HCT116 (cell line): Measurements from ENCODE around the gene LASP1. TPM values are rescaled to one million over a fixed set of nuclear protein-coding genes. Genes with fewer than 3 reads are reported as not detected.

Source experiments
- ATAC-seq: fragments of 200-7000 bp; cut with Tn5 transposase; 2 replicates; pipeline ENCODE4 v1.9.1; 2020; ENCODE audit warnings: mild to moderate bottlenecking, moderate library complexity
- BruUV-seq: library from RNA; stranded (reverse); fragments of 400-500 nt; replicated peaks from 2 replicates; lab custom pipeline; 2021; lab: Mats Ljungman, UMichigan
- CTCF ChIA-PET: fragments of 300-600 bp; sonication (Branson Sonifier 250); formaldehyde crosslinking; loops from one replicate; lab custom pipeline; 2021; ENCODE audit warnings: antibody characterized with exemption; lab: Charles Lee
- POLR2A ChIA-PET: fragments of 300-600, 350-600 bp; sonication (Branson Sonifier 250); formaldehyde crosslinking; loops from one replicate; lab custom pipeline; 2021; ENCODE audit warnings: antibody characterized with exemption; lab: Charles Lee
- RAD21 ChIA-PET, 2 experiments: fragments of 300-600 bp; sonication (Branson Sonifier 250); formaldehyde crosslinking; loops; one replicate each; lab custom pipeline; 2023; ENCODE audit warnings: low total read pairs in 2 of 2; ENCODE audit not compliant: uncharacterized antibody in 2 of 2, unreplicated experiment in 2 of 2, low non-redundant PET in 1 of 2; lab: Charles Lee
- DNase-seq: peaks from one replicate; pipeline ENCODE4 v3.0.0-alpha.2; 2010; ENCODE audit warnings: low read depth, low spot score
- H2AFZ ChIP-seq: fragments of 200-600 bp; shearing (Covaris generic), sonication (generic); 2 replicates; pipeline ENCODE4 v1.6.1; 2017; ENCODE audit warnings: low read depth, mixed run types, mixed read lengths, antibody characterized with exemption, low read length; ENCODE audit not compliant: poor library complexity, severe bottlenecking
- H3K27ac ChIP-seq: 2 replicates; pipeline ENCODE4 v1.5.1; 2012; ENCODE audit warnings: low read depth, low read length
- H3K27me3 ChIP-seq: fragments of 200-600 bp; sonication (generic); 2 replicates; pipeline ENCODE4 v1.6.1; 2016; ENCODE audit warnings: mixed run types, low read length, mixed read lengths; ENCODE audit not compliant: insufficient read depth
- H3K36me3 ChIP-seq, 2 experiments: fragments of 200-500 bp in 1 of 2; fragments of 200-600 bp in 1 of 2; sonication (Bioruptor generic) in 1 of 2; sonication (generic) in 1 of 2; 2 replicates each; pipeline versions ENCODE4 v1.5.1 to v1.6.1; 2014 to 2016; ENCODE audit warnings: low read length in 2 of 2, inconsistent platforms in 1 of 2, mixed read lengths in 1 of 2, mixed run types in 1 of 2; ENCODE audit not compliant: insufficient read depth in 2 of 2, control insufficient read depth in 1 of 2
- H3K4me1 ChIP-seq, 2 experiments: fragments of 200-600 bp in 1 of 2; sonication (generic) in 1 of 2; 2 replicates each; pipeline versions ENCODE4 v1.5.1 to v1.6.1; 2012 to 2017; ENCODE audit warnings: low read length in 2 of 2, inconsistent platforms in 1 of 2, mild to moderate bottlenecking in 1 of 2, mixed read lengths in 1 of 2, mixed run types in 1 of 2, moderate library complexity in 1 of 2; ENCODE audit not compliant: insufficient read depth in 2 of 2, control insufficient read depth in 1 of 2
- H3K4me2 ChIP-seq: fragments of 200-600 bp; sonication (generic); 2 replicates; pipeline ENCODE4 v1.6.1; 2017; ENCODE audit warnings: mixed run types, low read length, mixed read lengths
- H3K4me3 ChIP-seq, 2 experiments: fragments of 200-600 bp in 1 of 2; sonication (generic) in 1 of 2; replicated peaks in 1 of 2; 2 replicates each; pipeline ENCODE4 v1.5.1; 2011 to 2016; ENCODE audit warnings: low read length in 2 of 2, control low read depth in 1 of 2, low read depth in 1 of 2, mild to moderate bottlenecking in 1 of 2, mixed read lengths in 1 of 2, mixed run types in 1 of 2
- H3K79me2 ChIP-seq: fragments of 200-600 bp; sonication (generic); 2 replicates; pipeline ENCODE4 v1.6.1; 2017; ENCODE audit warnings: mild to moderate bottlenecking, mixed run types, low read length, moderate library complexity, mixed read lengths; ENCODE audit not compliant: insufficient read depth
- H3K9ac ChIP-seq: fragments of 200-600 bp; sonication (generic); 2 replicates; pipeline ENCODE4 v1.6.1; 2016; ENCODE audit warnings: low read length, mixed read lengths
- H3K9me2 ChIP-seq: fragments of 200-600 bp; sonication (generic), shearing (Covaris generic); 2 replicates; pipeline ENCODE4 v1.6.1; 2017; ENCODE audit warnings: mixed run types, mild to moderate bottlenecking, moderate library complexity; ENCODE audit not compliant: insufficient read depth
- H3K9me3 ChIP-seq, 2 experiments: fragments of 200-500 bp in 1 of 2; fragments of 200-600 bp in 1 of 2; sonication (Bioruptor generic) in 1 of 2; sonication (generic) in 1 of 2; 2 replicates each; pipeline ENCODE4 v1.6.1; 2014 to 2017; ENCODE audit warnings: low read length in 2 of 2, mixed read lengths in 2 of 2, inconsistent platforms in 1 of 2, low read depth in 1 of 2, mild to moderate bottlenecking in 1 of 2, mixed run types in 1 of 2, moderate library complexity in 1 of 2; ENCODE audit not compliant: control insufficient read depth in 1 of 2, insufficient read depth in 1 of 2
- H4K20me1 ChIP-seq: fragments of 200-600 bp; sonication (generic), shearing (Covaris generic); 2 replicates; pipeline ENCODE4 v1.6.1; 2017; ENCODE audit warnings: mixed run types, mild to moderate bottlenecking, moderate library complexity; ENCODE audit not compliant: insufficient read depth
- CEBPB ChIP-seq: IDR thresholded peaks from 2 replicates; pipeline ENCODE4 v1.6.1; 2012; ENCODE audit warnings: low read depth
- CTCF ChIP-seq, 3 experiments: fragments of 200-600 bp in 1 of 3; sonication (generic) in 1 of 3; IDR thresholded peaks in 2 of 3; conservative IDR thresholded peaks in 1 of 3; 2 replicates each; pipeline ENCODE4 v1.5.1; 2012 to 2017; ENCODE audit warnings: low read depth in 2 of 3, low read length in 2 of 3, antibody characterized with exemption in 1 of 3, borderline replicate concordance in 1 of 3, control low read depth in 1 of 3, mild to moderate bottlenecking in 1 of 3, mixed read lengths in 1 of 3, mixed run types in 1 of 3, moderate library complexity in 1 of 3; ENCODE audit not compliant: insufficient read depth in 1 of 3
- EZH2phosphoT487 ChIP-seq: fragments of 200-600 bp; IDR thresholded peaks from 2 replicates; pipeline ENCODE4 v1.6.1; 2018; ENCODE audit warnings: antibody characterized with exemption, borderline replicate concordance
- FOSL1 ChIP-seq: IDR thresholded peaks from 2 replicates; pipeline ENCODE4 v1.6.1; 2012; ENCODE audit warnings: low read depth
- POLR2A ChIP-seq: IDR thresholded peaks from 2 replicates; pipeline ENCODE4 v1.7.0; 2011; ENCODE audit warnings: borderline replicate concordance; ENCODE audit not compliant: insufficient read depth, insufficient read length; ENCODE audit errors: extremely low read depth
- ZBTB33 ChIP-seq: IDR thresholded peaks from 2 replicates; pipeline ENCODE4 v1.6.1; 2011; ENCODE audit warnings: mild to moderate bottlenecking, low read length, moderate library complexity; ENCODE audit not compliant: insufficient replicate concordance; ENCODE audit errors: extremely low read depth
- ZFX ChIP-seq: fragments of 450-650 bp; IDR thresholded peaks from 2 replicates; pipeline ENCODE4 v1.6.1; 2017
- intact Hi-C: fragments of 100-400 bp; cut with micrococcal nuclease; formaldehyde crosslinking; loops from 2 replicates; pipeline ENCODE4 v1.10.0; 2022
- total RNA-seq: library from RNA; stranded (reverse); gene quantifications from one replicate; pipeline ENCODE4 v1.2.1, GENCODE V29; 2021; ENCODE audit not compliant: unreplicated experiment

Gene LASP1
- total RNA-seq, 1 experiment from 2014 or later: 149 TPM

GRCh38 chr17:38903404-38903803, 33.5 kb downstream of the LASP1 start:
- no TSS peak for BruUV-seq
- POLR2A ChIA-PET: no interaction called here

More at GRCh38 chr17:38903404-38903803, 33.5 kb downstream of the LASP1 start:
- no peaks in the 10 kb centered on the region for H3K4me1 ChIP-seq
- H4K20me1 ChIP-seq: no peaks in the 10 kb centered on the region
- no peak overlapping the region for H3K4me3 ChIP-seq
- H3K27ac ChIP-seq: no peak overlapping the region
- ChIA-PET CTCF (no interaction called here), RAD21 (no interaction called here)
- H3K79me2 ChIP-seq: peaks cover 53% of the 10 kb centered on the region
- no peaks in the 10 kb centered on the region for H3K9me3 ChIP-seq
- no peaks in the 10 kb centered on the region for H3K27me3 ChIP-seq
- H2AFZ ChIP-seq: no peak overlapping the region
- no peak overlapping the region for H3K4me2 ChIP-seq
- intact Hi-C loops: no loop called here
- no peak for TF ChIP-seq CTCF (IDR thresholded peaks at IDR 0.05 in 2 of 3, conservative IDR thresholded peaks at IDR 0.05 in 1 of 3; ENCODE audit: borderline replicate concordance in 1 of 3, insufficient read depth in 1 of 3, low read depth in 2 of 3, low read length in 2 of 3)
- no peak for TF ChIP-seq EZH2phosphoT487
- TF ChIP-seq ZBTB33: no peak
- TF ChIP-seq CEBPB: no peak
- TF ChIP-seq ZFX: no peak
- no peak for TF ChIP-seq POLR2A
- no peak for TF ChIP-seq FOSL1
- TF ChIP-seq, all 23 proteins: peak for 0
- ATAC-seq: no peak
- DNase-seq: no peak
- Histone ChIP-seq H3K36me3 (peaks cover 16 to 27% of the 10 kb centered on the region in 2 experiments), H3K9me2 (no peaks in the 10 kb centered on the region), H3K9ac (no peak overlapping the region)
